IPS-20b (cell line): ENCODE data around the gene KCNMA1.

Experiments
- H3K27ac ChIP-seq: one replicate; pipeline ENCODE4 v1.5.1; 2013; ENCODE audit warnings: low read length
- H3K27me3 ChIP-seq: 2 replicates; pipeline ENCODE4 v1.6.1; 2013; ENCODE audit warnings: mild to moderate bottlenecking, low read length, inconsistent platforms; ENCODE audit not compliant: insufficient read depth
- H3K36me3 ChIP-seq: 2 replicates; pipeline ENCODE4 v1.6.1; 2013; ENCODE audit warnings: low read depth, mild to moderate bottlenecking, inconsistent platforms, low read length, moderate library complexity; ENCODE audit not compliant: insufficient read depth
- H3K4me1 ChIP-seq: 2 replicates; pipeline ENCODE4 v1.6.1; 2013; ENCODE audit warnings: mild to moderate bottlenecking, control low read depth, inconsistent platforms, low read length, moderate library complexity; ENCODE audit not compliant: insufficient read depth
- H3K4me3 ChIP-seq: 2 replicates; pipeline ENCODE4 v1.5.1; 2013; ENCODE audit warnings: mild to moderate bottlenecking, low read length, inconsistent platforms
- H3K9ac ChIP-seq: 2 replicates; pipeline ENCODE4 v1.6.1; 2013; ENCODE audit warnings: low read depth, mild to moderate bottlenecking, inconsistent platforms, low read length, moderate library complexity
- H3K9me3 ChIP-seq: 2 replicates; pipeline ENCODE4 v1.6.1; 2013; ENCODE audit warnings: mild to moderate bottlenecking, low read depth, low read length, inconsistent platforms; ENCODE audit not compliant: insufficient read depth

The KCNMA1 gene

GRCh38 chr10:77533146-77533886, 104.3 kb downstream of the KCNMA1 start:
- H3K9ac ChIP-seq = no peak overlapping the region
- no peaks in the 10 kb centered on the region for H3K36me3 ChIP-seq
- no peaks in the 10 kb centered on the region for H3K27me3 ChIP-seq
- H3K4me1 ChIP-seq = peaks cover 28% of the 10 kb centered on the region
- H3K4me3 ChIP-seq = no peak overlapping the region
- H3K9me3 ChIP-seq = no peaks in the 10 kb centered on the region
- no peak overlapping the region for H3K27ac ChIP-seq

- Histone ChIP-seq H3K9ac (no peak overlapping the region), H3K27ac (no peak overlapping the region), H3K9me3 (no peaks in the 10 kb centered on the region), H3K27me3 (no peaks in the 10 kb centered on the region), H3K4me3 (no peak overlapping the region), H3K4me1 (peaks cover 31% of the 10 kb centered on the region), H3K36me3 (no peaks in the 10 kb centered on the region)
These were observed 105.5 kb downstream of the KCNMA1 start for GRCh38 chr10:77532068-77532467.

- H3K27ac ChIP-seq = no peak overlapping the region
- peaks cover 34% of the 10 kb centered on the region for H3K4me1 ChIP-seq
- H3K36me3 ChIP-seq = no peaks in the 10 kb centered on the region
- H3K4me3 ChIP-seq = no peak overlapping the region
- H3K9ac ChIP-seq = no peak overlapping the region
- no peaks in the 10 kb centered on the region for H3K27me3 ChIP-seq
- H3K9me3 ChIP-seq = no peaks in the 10 kb centered on the region
These were observed 106.1 kb downstream of the KCNMA1 start for GRCh38 chr10:77531441-77532001.

GRCh38 chr10:77530011-77530410, 107.6 kb downstream of the KCNMA1 start:
- Histone ChIP-seq H3K4me3 (no peak overlapping the region), H3K9me3 (no peaks in the 10 kb centered on the region), H3K27ac (no peak overlapping the region), H3K27me3 (no peaks in the 10 kb centered on the region), H3K4me1 (peaks cover 34% of the 10 kb centered on the region), H3K9ac (no peak overlapping the region), H3K36me3 (no peaks in the 10 kb centered on the region)

- Histone ChIP-seq H3K4me1 (peaks cover 36% of the 10 kb centered on the region), H3K9me3 (no peaks in the 10 kb centered on the region), H3K27me3 (no peaks in the 10 kb centered on the region), H3K4me3 (no peak overlapping the region), H3K9ac (no peak overlapping the region), H3K27ac (no peak overlapping the region), H3K36me3 (no peaks in the 10 kb centered on the region)
These were observed 108.5 kb downstream of the KCNMA1 start for GRCh38 chr10:77529050-77529576.

- H3K36me3 ChIP-seq = no peaks in the 10 kb centered on the region
- H3K4me1 ChIP-seq = peaks cover 33% of the 10 kb centered on the region
- H3K9me3 ChIP-seq = no peaks in the 10 kb centered on the region
- no peak overlapping the region for H3K9ac ChIP-seq
- no peak overlapping the region for H3K27ac ChIP-seq
- H3K4me3 ChIP-seq = no peak overlapping the region
- no peaks in the 10 kb centered on the region for H3K27me3 ChIP-seq
These were observed 109.8 kb downstream of the KCNMA1 start for GRCh38 chr10:77527839-77528238.

GRCh38 chr10:77526868-77527617, 110.6 kb downstream of the KCNMA1 start:
- Histone ChIP-seq H3K9ac (no peak overlapping the region), H3K9me3 (no peaks in the 10 kb centered on the region), H3K36me3 (no peaks in the 10 kb centered on the region), H3K4me3 (no peak overlapping the region), H3K4me1 (peaks cover 37% of the 10 kb centered on the region), H3K27ac (no peak overlapping the region), H3K27me3 (no peaks in the 10 kb centered on the region)

GRCh38 chr10:77524281-77524711, 113.3 kb downstream of the KCNMA1 start:
- H3K27ac ChIP-seq = no peak overlapping the region

GRCh38 chr10:77522268-77522809, 115.3 kb downstream of the KCNMA1 start:
- Histone ChIP-seq H3K27me3 (no peaks in the 10 kb centered on the region), H3K27ac (no peak overlapping the region)

More at GRCh38 chr10:77524281-77524711, 113.3 kb downstream of the KCNMA1 start:
- no peaks in the 10 kb centered on the region for H3K27me3 ChIP-seq
- peaks cover 16% of the 10 kb centered on the region; the same call in 1 of the 2 replicates for H3K4me1 ChIP-seq
- H3K36me3 ChIP-seq = no peaks in the 10 kb centered on the region
- H3K9ac ChIP-seq = no peak overlapping the region
- no peaks in the 10 kb centered on the region for H3K9me3 ChIP-seq
- H3K4me3 ChIP-seq = no peak overlapping the region

GRCh38 chr10:77520995-77521394, 116.6 kb downstream of the KCNMA1 start:
- Histone ChIP-seq H3K27ac (no peak overlapping the region), H3K4me3 (no peak overlapping the region), H3K36me3 (no peaks in the 10 kb centered on the region), H3K4me1 (peaks cover 9% of the 10 kb centered on the region; the same call in 1 of the 2 replicates), H3K9ac (no peak overlapping the region), H3K9me3 (no peaks in the 10 kb centered on the region), H3K27me3 (no peaks in the 10 kb centered on the region)

More at GRCh38 chr10:77522268-77522809, 115.3 kb downstream of the KCNMA1 start:
- peaks cover 15% of the 10 kb centered on the region; the same call in 1 of the 2 replicates for H3K4me1 ChIP-seq
- no peaks in the 10 kb centered on the region for H3K9me3 ChIP-seq
- no peak overlapping the region for H3K9ac ChIP-seq
- no peak overlapping the region for H3K4me3 ChIP-seq
- H3K36me3 ChIP-seq = no peaks in the 10 kb centered on the region

- H3K27ac ChIP-seq = no peak overlapping the region
- peaks cover 9% of the 10 kb centered on the region; the same call in 1 of the 2 replicates for H3K4me1 ChIP-seq
- no peak overlapping the region for H3K9ac ChIP-seq
- no peaks in the 10 kb centered on the region for H3K36me3 ChIP-seq
- H3K27me3 ChIP-seq = no peaks in the 10 kb centered on the region
- H3K9me3 ChIP-seq = no peaks in the 10 kb centered on the region
- no peak overlapping the region for H3K4me3 ChIP-seq
These were observed 117.3 kb downstream of the KCNMA1 start for GRCh38 chr10:77520290-77520689.
